ENCODE results near the gene ATXN7. TPM values are rescaled to one million over a fixed set of nuclear protein-coding genes. Genes with fewer than 3 reads are reported as not detected.

The ATXN7 gene
- total RNA-seq, 1 experiment from 2014 or later, result 3.6 TPM

GRCh38 chr3:63974451-63974850 lies 110.8 kb downstream of the ATXN7 start:
- Histone ChIP-seq H3K4me3 (ENCODE audit: low read length) (no peak overlapping the region), H3K36me3 (ENCODE audit: low read depth, low read length) (no peaks in the 10 kb centered on the region), H3F3A (ENCODE audit: low read length, unreplicated experiment) (no peaks in the 10 kb centered on the region), H3K79me2 (ENCODE audit: low read length) (no peaks in the 10 kb centered on the region), H3K9me2 (replicated peaks; ENCODE audit: low read length) (no peaks in the 10 kb centered on the region), H4K20me1 (ENCODE audit: low read length) (no peaks in the 10 kb centered on the region), H3K27ac (ENCODE audit: low read length) (no peak overlapping the region), H3K27me3 (ENCODE audit: low read length) (no peaks in the 10 kb centered on the region), H3K4me1 (ENCODE audit: insufficient read depth, low read length) (peaks cover 10% of the 10 kb centered on the region), H3K4me2 (ENCODE audit: low read length) (no peak overlapping the region), H3K9me3 (ENCODE audit: low read length) (no peaks in the 10 kb centered on the region), H2AFZ (ENCODE audit: low read length) (no peak overlapping the region), H3K9ac (ENCODE audit: low read length) (no peak overlapping the region)
- TF ChIP-seq CTCF (conservative IDR thresholded peaks at IDR 0.05; ENCODE audit: low read depth, low read length), result no peak
- TF ChIP-seq EZH2 (IDR thresholded peaks at IDR 0.05; ENCODE audit: low read length, unreplicated experiment), result no peak
- TF ChIP-seq EZH2phosphoT487 (IDR thresholded peaks at IDR 0.05; ENCODE audit: borderline replicate concordance, low read length), result no peak
- ATAC-seq (no peak), DNase-seq (no peak)
- ChIA-PET POLR2A (ENCODE audit: unreplicated experiment) (no interaction called here), CTCF (no interaction called here)
- BruUV-seq (replicated peaks), result no TSS peak
- intact Hi-C loops (cut with micrococcal nuclease), result no loop called here

GRCh38 chr3:63975723-63976122 lies 112.1 kb downstream of the ATXN7 start:
- Histone ChIP-seq H3K27me3 (ENCODE audit: low read length) (no peaks in the 10 kb centered on the region), H3K79me2 (ENCODE audit: low read length) (no peaks in the 10 kb centered on the region), H3K4me3 (ENCODE audit: low read length) (no peak overlapping the region), H3K4me1 (ENCODE audit: insufficient read depth, low read length) (peaks cover 10% of the 10 kb centered on the region), H3K27ac (ENCODE audit: low read length) (no peak overlapping the region), H3F3A (ENCODE audit: low read length, unreplicated experiment) (no peaks in the 10 kb centered on the region), H3K9me3 (ENCODE audit: low read length) (no peaks in the 10 kb centered on the region), H3K9ac (ENCODE audit: low read length) (no peak overlapping the region), H3K36me3 (ENCODE audit: low read depth, low read length) (no peaks in the 10 kb centered on the region), H3K9me2 (replicated peaks; ENCODE audit: low read length) (no peaks in the 10 kb centered on the region), H3K4me2 (ENCODE audit: low read length) (no peak overlapping the region), H4K20me1 (ENCODE audit: low read length) (no peaks in the 10 kb centered on the region), H2AFZ (ENCODE audit: low read length) (no peak overlapping the region)
- ATAC-seq, result no peak
- ChIA-PET CTCF (interaction anchor here (0.6 kb wide), 1 partner anchor 624 kb away, joined by 3 read pairs; no protein-coding TSS in a partner anchor), POLR2A (ENCODE audit: unreplicated experiment) (no interaction called here)
- no peak for TF ChIP-seq EZH2phosphoT487 (IDR thresholded peaks at IDR 0.05; ENCODE audit: borderline replicate concordance, low read length)
- TF ChIP-seq EZH2 (IDR thresholded peaks at IDR 0.05; ENCODE audit: low read length, unreplicated experiment), result no peak
- no peak for DNase-seq
- no TSS peak for BruUV-seq (replicated peaks)
- intact Hi-C loops (cut with micrococcal nuclease), result no loop called here

- ChIA-PET CTCF (interaction anchor here (0.6 kb wide), 1 partner anchor 625 kb away, joined by 3 read pairs; no protein-coding TSS in a partner anchor), POLR2A (ENCODE audit: unreplicated experiment) (no interaction called here)
- Histone ChIP-seq H3K4me3 (ENCODE audit: low read length) (no peak overlapping the region), H3K9me3 (ENCODE audit: low read length) (no peaks in the 10 kb centered on the region), H3K9me2 (replicated peaks; ENCODE audit: low read length) (no peaks in the 10 kb centered on the region), H3K36me3 (ENCODE audit: low read depth, low read length) (no peaks in the 10 kb centered on the region), H3K9ac (ENCODE audit: low read length) (no peak overlapping the region), H4K20me1 (ENCODE audit: low read length) (no peaks in the 10 kb centered on the region), H3K4me2 (ENCODE audit: low read length) (no peak overlapping the region), H3K27ac (ENCODE audit: low read length) (no peak overlapping the region), H3K4me1 (ENCODE audit: insufficient read depth, low read length) (peaks cover 10% of the 10 kb centered on the region), H3F3A (ENCODE audit: low read length, unreplicated experiment) (no peaks in the 10 kb centered on the region), H3K27me3 (ENCODE audit: low read length) (no peaks in the 10 kb centered on the region), H2AFZ (ENCODE audit: low read length) (no peak overlapping the region), H3K79me2 (ENCODE audit: low read length) (no peaks in the 10 kb centered on the region)
- intact Hi-C loops (cut with micrococcal nuclease), result no loop called here
- DNase-seq (peak; percentile 47), ATAC-seq (no peak)
- no TSS peak for BruUV-seq (replicated peaks)
- TF ChIP-seq EZH2 (IDR thresholded peaks at IDR 0.05; ENCODE audit: low read length, unreplicated experiment) (no peak), CTCF (conservative IDR thresholded peaks at IDR 0.05; ENCODE audit: low read depth, low read length) (no peak), EZH2phosphoT487 (IDR thresholded peaks at IDR 0.05; ENCODE audit: borderline replicate concordance, low read length) (no peak)
These were observed 112.6 kb downstream of the ATXN7 start for GRCh38 chr3:63976161-63976871.
